ENCODE data around the gene ATOSB. TPM values are rescaled to one million over a fixed set of nuclear protein-coding genes. Genes with fewer than 3 reads are reported as not detected.

ATOSB gene
- total and polyA plus RNA-seq, 3 experiments from 2014 or later, result 4.4 to 6.4 (median 6.3) TPM

DNA sequence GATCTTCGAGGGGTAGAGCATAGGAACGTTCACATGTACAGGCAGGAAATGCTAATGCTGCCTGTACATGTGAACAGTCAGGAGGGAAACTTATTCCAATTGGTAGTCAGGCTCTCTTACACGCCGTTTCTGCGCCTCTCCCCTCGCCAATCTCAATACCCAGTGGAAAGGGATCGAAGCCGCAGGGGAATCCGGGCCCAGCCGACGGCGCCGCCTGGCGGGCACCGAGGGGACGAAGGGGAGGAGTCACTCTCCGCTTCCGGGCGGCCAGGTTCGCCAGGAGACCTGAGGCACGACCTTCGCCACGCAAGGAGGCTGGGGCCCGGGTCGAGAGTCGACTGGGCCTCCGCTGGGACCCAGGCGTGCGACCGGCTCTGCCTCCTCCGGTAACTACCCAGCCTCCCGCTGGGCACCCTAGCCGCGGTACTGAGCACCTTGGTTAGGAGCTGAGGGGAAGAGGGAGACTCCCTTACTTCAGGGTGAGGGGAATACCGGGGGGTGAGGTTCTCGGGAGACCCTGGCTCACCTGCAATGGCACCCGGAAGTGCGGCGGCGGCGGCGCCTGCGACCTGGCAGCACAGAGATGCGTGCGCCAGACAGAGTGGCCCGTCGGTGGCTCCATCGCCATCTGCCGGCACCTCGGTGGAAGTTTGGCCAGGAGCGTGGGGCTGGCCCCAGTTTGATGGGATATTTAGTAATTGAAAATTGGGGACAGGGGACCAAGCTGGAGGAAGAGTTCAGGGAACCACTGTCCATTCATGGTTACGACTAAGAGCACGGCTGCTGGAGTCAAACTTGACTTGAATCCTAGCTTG, 19.4 kb downstream of the ATOSB start, which contains the start of gene PIGO:
PIGO (minus strand) TSS at position 557 of the 815 bp plus-strand sequence. CDS start 1,026 bp downstream, outside the sequence.
- peaks cover 32% of the 10 kb centered on the region for H3K36me3 ChIP-seq (ENCODE audit: insufficient read depth, low read length)

DNA sequence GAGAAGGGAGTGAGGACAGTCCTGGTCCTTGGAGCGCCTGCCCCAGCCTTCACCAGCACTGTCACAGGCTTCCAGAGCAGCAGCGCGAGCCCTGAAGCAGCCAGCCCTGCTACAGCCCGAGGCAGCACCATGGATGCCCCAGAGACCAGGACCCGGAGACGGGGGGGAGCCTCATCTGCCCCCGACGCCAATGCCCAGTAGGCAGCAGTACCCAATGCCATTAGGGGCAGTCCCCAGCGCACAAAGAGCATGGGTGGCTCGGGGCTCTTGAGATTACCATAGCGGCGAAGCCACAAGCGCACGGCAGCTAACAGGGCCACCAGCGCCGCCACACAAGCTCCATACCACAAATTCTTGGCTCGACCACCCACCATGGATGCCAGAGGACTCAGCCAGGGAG, 24.1 kb downstream of the ATOSB start:
- no peak overlapping the region for H3K27ac Mint-ChIP-seq
- H3K4me1 Mint-ChIP-seq, result peaks cover 18 to 26% (median 26%) of the 10 kb centered on the region in 3 donors
- H3K9me3 Mint-ChIP-seq, result no peaks in the 10 kb centered on the region
- ChIA-PET POLR2A (no interaction called here), CTCF (interaction anchor here (1.3 to 2.7 kb wide), 3 partner anchors 11 to 192 kb away, joined by 4 to 14 read pairs (median 5); partner anchors contain the start of genes FANCG and VCP)
- H3K36me3 ChIP-seq (ENCODE audit: insufficient read depth, low read length), result peaks cover 54% of the 10 kb centered on the region
- H3K4me3 ChIP-seq (ENCODE audit: low read length), result no peak overlapping the region
- no peaks in the 10 kb centered on the region for H3K27me3 Mint-ChIP-seq
- peaks cover 0 to 84% (median 15%) of the 10 kb centered on the region in 3 donors for H3K36me3 Mint-ChIP-seq
- no peak overlapping the region for H3K27ac ChIP-seq (ENCODE audit: low read depth, low read length)
- no peaks in the 10 kb centered on the region for H3K9me3 ChIP-seq (ENCODE audit: low read length)
- H3K4me1 ChIP-seq (ENCODE audit: insufficient read depth, low read length), result peaks cover 10% of the 10 kb centered on the region
- H3K4me3 Mint-ChIP-seq, result peak overlapping the region in 1 of 7 donors; percentile 34
- DNase-seq, result no peak
- H3K27me3 ChIP-seq (ENCODE audit: insufficient read depth, low read length, poor library complexity, severe bottlenecking), result no peaks in the 10 kb centered on the region

More for the DNA sequence above, 19.4 kb downstream of the ATOSB start, which contains the start of gene PIGO:
- Histone ChIP-seq H3K27ac (ENCODE audit: low read depth, low read length) (peak within 1 kb of the TSS; percentile 93), H3K4me3 (ENCODE audit: low read length) (peak within 1 kb of the TSS; percentile 81), H3K4me1 (ENCODE audit: insufficient read depth, low read length) (peaks cover 15% of the 10 kb centered on the region), H3K9me3 (ENCODE audit: low read length) (no peaks in the 10 kb centered on the region), H3K27me3 (ENCODE audit: insufficient read depth, low read length, poor library complexity, severe bottlenecking) (no peaks in the 10 kb centered on the region)
- Mint-ChIP-seq H3K27me3 (no peaks in the 10 kb centered on the region), H3K9me3 (no peaks in the 10 kb centered on the region), H3K4me1 (peaks cover 35 to 43% (median 42%) of the 10 kb centered on the region in 3 donors), H3K4me3 (peak within 1 kb of the TSS; percentile 81 to 93 (median 86)), H3K36me3 (peaks cover 0 to 63% (median 7%) of the 10 kb centered on the region in 3 donors), H3K27ac (peak within 1 kb of the TSS; percentile 87 to 99 (median 95))
- ChIA-PET CTCF (interaction anchor here (0.6 to 5.4 kb wide), 20 partner anchors 7 to 197 kb away, joined by 3 to 51 read pairs (median 8); partner anchors contain the start of genes ATOSB, FANCG, STOML2 and VCP), POLR2A (interaction anchor here (1.0 to 1.3 kb wide), 3 partner anchors 15 to 24 kb away, joined by 3 to 5 read pairs (median 4); partner anchors contain the start of genes FANCG and VCP)
- peak; percentile 83 to 93 (median 87) for DNase-seq

DNA sequence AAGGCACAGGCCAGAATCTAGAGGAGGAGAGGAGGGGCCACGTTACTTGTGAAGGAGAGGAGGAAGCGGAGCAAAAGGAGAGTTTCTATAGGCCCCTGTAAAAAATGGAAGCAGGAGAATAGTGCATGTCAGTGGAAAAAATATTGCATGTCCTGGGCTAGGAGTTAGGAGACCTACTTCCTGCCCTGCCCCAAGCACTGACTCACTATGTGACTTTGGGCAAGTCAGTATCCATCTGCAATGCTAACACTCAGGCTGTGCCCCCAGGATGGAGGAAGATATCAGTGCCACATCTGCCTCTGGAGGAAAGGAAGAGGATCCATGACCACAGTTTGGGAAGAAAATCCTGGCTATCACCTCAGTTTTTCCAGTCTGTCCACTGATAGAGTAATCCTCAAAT, 26.2 kb downstream of the ATOSB start:
- Mint-ChIP-seq H3K27ac (no peak overlapping the region), H3K4me3 (no peak overlapping the region), H3K36me3 (peaks cover 0 to 80% (median 19%) of the 10 kb centered on the region in 3 donors), H3K27me3 (no peaks in the 10 kb centered on the region), H3K9me3 (no peaks in the 10 kb centered on the region), H3K4me1 (peaks cover 10 to 20% (median 12%) of the 10 kb centered on the region in 3 donors)
- peaks cover 54% of the 10 kb centered on the region for H3K36me3 ChIP-seq (ENCODE audit: insufficient read depth, low read length)
- H3K27ac ChIP-seq (ENCODE audit: low read depth, low read length), result no peak overlapping the region
- ChIA-PET POLR2A (no interaction called here), CTCF (no interaction called here)
- H3K27me3 ChIP-seq (ENCODE audit: insufficient read depth, low read length, poor library complexity, severe bottlenecking), result no peaks in the 10 kb centered on the region
- H3K9me3 ChIP-seq (ENCODE audit: low read length), result no peaks in the 10 kb centered on the region
- no peak overlapping the region for H3K4me3 ChIP-seq (ENCODE audit: low read length)
- DNase-seq, result no peak
- H3K4me1 ChIP-seq (ENCODE audit: insufficient read depth, low read length), result no peaks in the 10 kb centered on the region

GRCh38 chr9:35085078-35085477, 30.6 kb downstream of the ATOSB start:
- H3K9me3 Mint-ChIP-seq, result no peaks in the 10 kb centered on the region
- peaks cover 19% of the 10 kb centered on the region for H3K36me3 ChIP-seq (ENCODE audit: insufficient read depth, low read length)
- H3K27ac Mint-ChIP-seq, result peak overlapping the region in 4 of 8 donors; percentile 13 to 58 (median 40)
- ChIA-PET POLR2A (no interaction called here), CTCF (interaction anchor here (1.1 to 1.7 kb wide), 2 partner anchors 10 to 12 kb away, joined by 3 to 4 read pairs; partner anchors contain the start of gene PIGO)
- no peaks in the 10 kb centered on the region for H3K4me1 ChIP-seq (ENCODE audit: insufficient read depth, low read length)
- no peaks in the 10 kb centered on the region for H3K27me3 Mint-ChIP-seq
- peaks cover 0 to 37% (median 10%) of the 10 kb centered on the region in 3 donors for H3K36me3 Mint-ChIP-seq
- no peak overlapping the region for H3K27ac ChIP-seq (ENCODE audit: low read depth, low read length)
- no peaks in the 10 kb centered on the region for H3K9me3 ChIP-seq (ENCODE audit: low read length)
- H3K4me1 Mint-ChIP-seq, result peaks cover 8 to 14% (median 10%) of the 10 kb centered on the region in 3 donors
- H3K4me3 ChIP-seq (ENCODE audit: low read length), result no peak overlapping the region
- no peak overlapping the region for H3K4me3 Mint-ChIP-seq
- peak in 1 of 5 donors; percentile 4 for DNase-seq
- no peaks in the 10 kb centered on the region for H3K27me3 ChIP-seq (ENCODE audit: insufficient read depth, low read length, poor library complexity, severe bottlenecking)

DNA sequence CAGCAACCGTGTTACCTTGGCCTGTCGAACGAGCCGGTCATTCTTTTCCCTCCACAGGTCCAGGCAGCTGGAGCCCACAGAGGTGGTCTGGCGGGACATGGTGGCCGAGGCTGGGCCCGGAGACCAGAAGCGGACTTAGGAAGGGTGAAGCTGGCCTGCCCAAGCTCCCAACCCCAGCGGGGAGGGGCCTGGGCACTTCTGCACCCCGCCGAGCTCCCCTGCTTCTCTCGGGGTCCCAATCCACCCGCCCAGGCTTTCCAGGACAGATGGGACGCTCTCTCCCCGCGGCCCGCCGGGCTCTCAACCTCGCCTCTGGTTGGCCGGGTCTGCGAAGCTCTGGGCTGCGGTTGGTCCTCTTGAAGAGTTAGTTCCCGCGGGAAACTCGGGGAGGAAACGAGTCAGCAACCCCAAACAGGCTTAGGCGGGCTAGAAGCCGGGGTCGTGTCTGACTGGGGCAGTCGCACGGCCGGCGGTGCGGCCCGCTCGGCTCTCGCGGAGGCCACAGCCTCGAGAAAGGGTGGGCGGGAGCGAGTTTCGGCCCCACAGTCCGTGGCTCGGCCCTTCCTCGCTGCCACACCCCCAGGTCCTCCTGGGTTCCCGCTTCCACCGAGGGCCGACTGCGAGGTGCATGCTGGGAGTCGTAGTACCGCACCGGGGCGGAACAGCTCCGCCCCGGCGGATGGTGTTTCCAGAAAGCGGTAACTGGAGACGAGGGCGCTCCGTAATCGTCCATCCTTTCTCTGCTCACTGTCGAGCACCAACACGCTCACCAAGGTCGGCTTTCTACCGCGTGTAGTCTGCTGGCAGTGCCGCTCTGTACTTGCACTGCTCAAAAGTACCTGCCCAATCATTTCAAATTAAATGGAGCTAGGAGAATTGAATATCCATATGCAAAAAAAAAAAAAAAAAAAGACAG, 36.0 kb downstream of the ATOSB start, which contains the start of gene FANCG:
FANCG (minus strand) TSS at position 517 of the 916 bp plus-strand sequence; CDS start at position 99, 418 bp downstream.
- Mint-ChIP-seq H3K4me3 (peak within 1 kb of the TSS; percentile 91 to 96 (median 93)), H3K27ac (peak within 1 kb of the TSS; percentile 57 to 95 (median 92)), H3K36me3 (peaks cover 0 to 14% (median 0%) of the 10 kb centered on the region in 3 donors), H3K27me3 (no peaks in the 10 kb centered on the region), H3K4me1 (peaks cover 18 to 31% (median 22%) of the 10 kb centered on the region in 3 donors), H3K9me3 (no peaks in the 10 kb centered on the region)
- Histone ChIP-seq H3K27ac (ENCODE audit: low read depth, low read length) (peak within 1 kb of the TSS; percentile 71), H3K27me3 (ENCODE audit: insufficient read depth, low read length, poor library complexity, severe bottlenecking) (no peaks in the 10 kb centered on the region), H3K4me3 (ENCODE audit: low read length) (peak within 1 kb of the TSS; percentile 83), H3K4me1 (ENCODE audit: insufficient read depth, low read length) (peaks cover 10% of the 10 kb centered on the region), H3K36me3 (ENCODE audit: insufficient read depth, low read length) (peaks cover 4% of the 10 kb centered on the region), H3K9me3 (ENCODE audit: low read length) (no peaks in the 10 kb centered on the region)
- DNase-seq, result peak; percentile 67 to 84 (median 75)
- ChIA-PET CTCF (interaction anchor here (0.8 to 5.7 kb wide), 8 partner anchors 8 to 180 kb away, joined by 3 to 51 read pairs (median 6); partner anchors contain the start of genes ATOSB, PIGO and STOML2), POLR2A (interaction anchor here (0.6 to 3.4 kb wide), 10 partner anchors 7 to 1947 kb away, joined by 3 to 31 read pairs (median 4); partner anchors contain the start of genes ATOSB, PIGO, STOML2 and VCP)

DNA sequence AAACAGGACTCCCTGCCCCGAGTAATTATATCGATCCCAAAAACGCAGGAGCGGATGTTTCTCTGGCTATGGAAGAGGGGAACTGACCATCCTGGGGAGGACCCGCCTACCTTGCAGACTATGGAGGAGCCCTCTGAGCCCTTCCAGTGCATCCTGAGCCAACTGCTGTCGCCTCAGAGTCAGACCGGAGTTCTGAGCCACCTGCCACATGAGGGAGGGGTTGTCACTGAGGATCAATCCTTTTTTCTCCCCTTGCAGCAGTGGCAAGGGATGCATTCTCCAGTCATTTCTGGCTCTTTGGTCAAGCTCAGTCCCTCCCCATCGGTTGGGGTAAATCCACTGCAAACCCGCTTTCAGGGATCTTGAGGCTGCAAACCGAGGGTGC, 36.6 kb downstream of the ATOSB start:
- Histone ChIP-seq H3K27me3 (ENCODE audit: insufficient read depth, low read length, poor library complexity, severe bottlenecking) (no peaks in the 10 kb centered on the region), H3K4me1 (ENCODE audit: insufficient read depth, low read length) (peaks cover 10% of the 10 kb centered on the region), H3K9me3 (ENCODE audit: low read length) (no peaks in the 10 kb centered on the region), H3K4me3 (ENCODE audit: low read length) (peak overlapping the region; percentile 83), H3K36me3 (ENCODE audit: insufficient read depth, low read length) (peaks cover 4% of the 10 kb centered on the region), H3K27ac (ENCODE audit: low read depth, low read length) (peak overlapping the region; percentile 71)
- ChIA-PET POLR2A (interaction anchor here (0.6 to 3.4 kb wide), 4 partner anchors 8 to 649 kb away, joined by 3 to 31 read pairs (median 6); no protein-coding TSS in a partner anchor), CTCF (interaction anchor here (0.8 to 5.7 kb wide), 7 partner anchors 13 to 179 kb away, joined by 3 to 51 read pairs (median 4); partner anchors contain the start of genes ATOSB, PIGO and STOML2)
- Mint-ChIP-seq H3K9me3 (no peaks in the 10 kb centered on the region), H3K27me3 (no peaks in the 10 kb centered on the region), H3K4me3 (peak overlapping the region; percentile 91 to 96 (median 93)), H3K4me1 (peaks cover 17 to 31% (median 21%) of the 10 kb centered on the region in 3 donors), H3K27ac (peak overlapping the region in 7 of 8 donors; percentile 21 to 92 (median 57)), H3K36me3 (peaks cover 0 to 18% (median 2%) of the 10 kb centered on the region in 3 donors)
- no peak for DNase-seq

- peak overlapping the region; percentile 91 to 96 (median 93) for H3K4me3 Mint-ChIP-seq
- H3K27me3 ChIP-seq (ENCODE audit: insufficient read depth, low read length, poor library complexity, severe bottlenecking), result no peaks in the 10 kb centered on the region
- H3K4me3 ChIP-seq (ENCODE audit: low read length), result no peak overlapping the region
- DNase-seq, result no peak
- peaks cover 4% of the 10 kb centered on the region for H3K36me3 ChIP-seq (ENCODE audit: insufficient read depth, low read length)
- peaks cover 0 to 18% (median 4%) of the 10 kb centered on the region in 3 donors for H3K36me3 Mint-ChIP-seq
- peaks cover 18 to 33% (median 28%) of the 10 kb centered on the region in 3 donors for H3K4me1 Mint-ChIP-seq
- peak overlapping the region in 3 of 8 donors; percentile 12 to 57 (median 42) for H3K27ac Mint-ChIP-seq
- no peak overlapping the region for H3K27ac ChIP-seq (ENCODE audit: low read depth, low read length)
- CTCF ChIA-PET, result interaction anchor here (2.9 to 5.7 kb wide), 3 partner anchors 18 to 25 kb away, joined by 8 to 51 read pairs (median 26); partner anchors contain the start of genes PIGO and STOML2
- no peaks in the 10 kb centered on the region for H3K9me3 Mint-ChIP-seq
- no peaks in the 10 kb centered on the region for H3K9me3 ChIP-seq (ENCODE audit: low read length)
- H3K4me1 ChIP-seq (ENCODE audit: insufficient read depth, low read length), result peaks cover 12% of the 10 kb centered on the region
- no peaks in the 10 kb centered on the region for H3K27me3 Mint-ChIP-seq
- POLR2A ChIA-PET, result no interaction called here
Measured at GRCh38 chr9:35078066-35078465, 37.6 kb downstream of the ATOSB start.
